GM12875 (cell line): Measurements from ENCODE around the gene GLG1.

Experiments
- H3K4me3 ChIP-seq: one replicate; pipeline ENCODE4 v1.5.1; 2011; ENCODE audit warnings: low read depth, low read length, control low read depth
- CTCF ChIP-seq: IDR thresholded peaks from 2 replicates; pipeline ENCODE4 v1.5.1; 2011; ENCODE audit warnings: low read depth, mild to moderate bottlenecking, control low read depth, inconsistent platforms, low read length, moderate library complexity, borderline replicate concordance; ENCODE audit not compliant: insufficient read depth

The GLG1 gene

GRCh38 chr16:74583926-74584666 is 22.8 kb downstream of the GLG1 start:
- TF ChIP-seq CTCF = no peak

GRCh38 chr16:74582970-74583369 is 23.9 kb downstream of the GLG1 start:
- H3K4me3 ChIP-seq = no peak overlapping the region
- no peak for TF ChIP-seq CTCF

More at GRCh38 chr16:74583926-74584666, 22.8 kb downstream of the GLG1 start:
- H3K4me3 ChIP-seq = no peak overlapping the region

- H3K4me3 ChIP-seq = no peak overlapping the region
- TF ChIP-seq CTCF = no peak
These were observed 26.1 kb downstream of the GLG1 start for GRCh38 chr16:74580833-74581232.

GRCh38 chr16:74578838-74579237 is 28.1 kb downstream of the GLG1 start:
- no peak for TF ChIP-seq CTCF
- H3K4me3 ChIP-seq = no peak overlapping the region

GRCh38 chr16:74578433-74578832 is 28.5 kb downstream of the GLG1 start:
- no peak for TF ChIP-seq CTCF
- no peak overlapping the region for H3K4me3 ChIP-seq

- no peak for TF ChIP-seq CTCF
- no peak overlapping the region for H3K4me3 ChIP-seq
These were observed 29.0 kb downstream of the GLG1 start for GRCh38 chr16:74577882-74578366.
